H9 (cell line): Measurements from ENCODE around the gene CDKN2AIPNL. TPM values are rescaled to one million over a fixed set of nuclear protein-coding genes. Genes with fewer than 3 reads are reported as not detected.

ENCODE experiments used
- DNase-seq: peaks from one replicate; pipeline ENCODE4 v3.0.0-alpha.2; 2017
- H2AFZ ChIP-seq: one replicate; pipeline ENCODE4 v1.6.1; 2013; ENCODE audit warnings: mild to moderate bottlenecking, low read length, control low read depth, moderate library complexity
- H2AK5ac ChIP-seq: 2 replicates; pipeline ENCODE4 v1.6.1; 2013; ENCODE audit warnings: low read length, control low read depth, mixed read lengths; ENCODE audit not compliant: insufficient read length
- H2BK120ac ChIP-seq: one replicate; pipeline ENCODE4 v1.6.1; 2013; ENCODE audit warnings: low read depth, mild to moderate bottlenecking, low read length, control low read depth, inconsistent platforms; ENCODE audit not compliant: poor library complexity, severe bottlenecking
- H2BK12ac ChIP-seq: 2 replicates; pipeline ENCODE4 v1.6.1; 2013; ENCODE audit warnings: low read length, control low read depth, mixed read lengths, low read depth; ENCODE audit not compliant: insufficient read length
- H2BK15ac ChIP-seq: 2 replicates; pipeline ENCODE4 v1.6.1; 2013; ENCODE audit warnings: low read depth, low read length, control low read depth
- H2BK20ac ChIP-seq: one replicate; pipeline ENCODE4 v1.6.1; 2013; ENCODE audit warnings: low read depth, mild to moderate bottlenecking, low read length, control low read depth, inconsistent platforms; ENCODE audit not compliant: poor library complexity, severe bottlenecking
- H2BK5ac ChIP-seq: 2 replicates; pipeline ENCODE4 v1.6.1; 2013; ENCODE audit warnings: low read length, control low read depth, mixed read lengths; ENCODE audit not compliant: insufficient read length
- H3K14ac ChIP-seq: 2 replicates; pipeline ENCODE4 v1.6.1; 2013; ENCODE audit warnings: low read length, control low read depth; ENCODE audit not compliant: insufficient read depth
- H3K18ac ChIP-seq: 2 replicates; pipeline ENCODE4 v1.6.1; 2013; ENCODE audit warnings: low read depth, mild to moderate bottlenecking, mixed read lengths, low read length, control low read depth; ENCODE audit not compliant: insufficient read length
- H3K23ac ChIP-seq: 2 replicates; pipeline ENCODE4 v1.6.1; 2013; ENCODE audit warnings: low read length, control low read depth, mixed read lengths, low read depth; ENCODE audit not compliant: insufficient read length
- H3K23me2 ChIP-seq: 2 replicates; pipeline ENCODE4 v1.6.1; 2013; ENCODE audit warnings: low read depth, mild to moderate bottlenecking, mixed read lengths, low read length, control low read depth; ENCODE audit not compliant: insufficient read length, poor library complexity, severe bottlenecking
- H3K27ac ChIP-seq: 2 replicates; pipeline ENCODE4 v1.5.1; 2013; ENCODE audit warnings: low read length, control low read depth, mixed read lengths, low read depth; ENCODE audit not compliant: insufficient read length
- H3K27me3 ChIP-seq: 2 replicates; pipeline ENCODE4 v1.6.1; 2013; ENCODE audit warnings: low read length, control low read depth, inconsistent platforms; ENCODE audit not compliant: insufficient read depth
- H3K4ac ChIP-seq: 2 replicates; pipeline ENCODE4 v1.6.1; 2013; ENCODE audit warnings: low read depth, mild to moderate bottlenecking, control low read depth, inconsistent platforms, low read length, moderate library complexity
- H3K4me1 ChIP-seq: 2 replicates; pipeline ENCODE4 v1.6.1; 2013; ENCODE audit warnings: low read length, control low read depth, inconsistent platforms; ENCODE audit not compliant: insufficient read depth
- H3K4me2 ChIP-seq: 2 replicates; pipeline ENCODE4 v1.6.1; 2013; ENCODE audit warnings: low read length, control low read depth, mixed read lengths; ENCODE audit not compliant: insufficient read length, insufficient read depth
- H3K56ac ChIP-seq: 2 replicates; pipeline ENCODE4 v1.6.1; 2013; ENCODE audit warnings: low read depth, mild to moderate bottlenecking, mixed read lengths, low read length, control low read depth; ENCODE audit not compliant: insufficient read length
- H3K79me1 ChIP-seq: 2 replicates; pipeline ENCODE4 v1.6.1; 2013; ENCODE audit warnings: low read depth, mild to moderate bottlenecking, moderate library complexity, low read length, control low read depth, inconsistent platforms; ENCODE audit not compliant: insufficient read depth, poor library complexity, severe bottlenecking
- H3K79me2 ChIP-seq: 2 replicates; pipeline ENCODE4 v1.6.1; 2013; ENCODE audit warnings: low read length, control low read depth, inconsistent platforms; ENCODE audit not compliant: insufficient read depth
- H3K9ac ChIP-seq: 2 replicates; pipeline ENCODE4 v1.6.1; 2013; ENCODE audit warnings: low read length, control low read depth, mixed read lengths; ENCODE audit not compliant: insufficient read length; ENCODE audit errors: extremely low read depth
- H3K9me3 ChIP-seq: one replicate; pipeline ENCODE4 v1.6.1; 2013; ENCODE audit warnings: low read depth, low read length, inconsistent platforms; ENCODE audit not compliant: control insufficient read depth
- H3T11ph ChIP-seq: one replicate; pipeline ENCODE4 v1.6.1; 2013; ENCODE audit warnings: mild to moderate bottlenecking, low read length, control low read depth, inconsistent platforms
- H4K20me1 ChIP-seq: one replicate; pipeline ENCODE4 v1.6.1; 2013; ENCODE audit not compliant: control insufficient read depth, insufficient read length, insufficient read depth
- H4K5ac ChIP-seq: 2 replicates; pipeline ENCODE4 v1.6.1; 2013; ENCODE audit warnings: low read depth, mild to moderate bottlenecking, mixed read lengths, low read length, control low read depth; ENCODE audit not compliant: insufficient read length
- H4K8ac ChIP-seq: replicated peaks from 2 replicates; pipeline ENCODE4 v1.6.1; 2013; ENCODE audit warnings: low read length, control low read depth, mixed read lengths, low read depth; ENCODE audit not compliant: insufficient read length
- H4K91ac ChIP-seq: 2 replicates; pipeline ENCODE4 v1.6.1; 2013; ENCODE audit warnings: low read depth, mild to moderate bottlenecking, moderate library complexity, mixed read lengths, low read length, control low read depth; ENCODE audit not compliant: insufficient read length
- H3K27ac Mint-ChIP-seq, 3 experiments: 2 replicates in 2 of 3; 3 replicates in 1 of 3; pipeline ENCODE4 v1.8.0; 2020 to 2021; ENCODE audit warnings: mixed read lengths in 3 of 3, mild to moderate bottlenecking in 1 of 3, moderate library complexity in 1 of 3
- H3K27me3 Mint-ChIP-seq: 2 replicates; pipeline ENCODE4 v1.8.0; 2021; ENCODE audit warnings: low read depth, mild to moderate bottlenecking, moderate library complexity, mixed read lengths
- H3K36me3 Mint-ChIP-seq, 3 experiments: 2 replicates in 2 of 3; 3 replicates in 1 of 3; pipeline ENCODE4 v1.8.0; 2020 to 2021; ENCODE audit warnings: low read depth in 3 of 3, mixed read lengths in 3 of 3; ENCODE audit not compliant: insufficient read depth in 1 of 3
- H3K4me1 Mint-ChIP-seq, 2 experiments: 2 replicates each; pipeline ENCODE4 v1.8.0; 2020; ENCODE audit warnings: mixed read lengths in 2 of 2
- H3K4me3 Mint-ChIP-seq, 2 experiments: 2 replicates in 1 of 2; 3 replicates in 1 of 2; pipeline ENCODE4 v1.8.0; 2020 to 2021; ENCODE audit warnings: mild to moderate bottlenecking in 2 of 2, mixed read lengths in 2 of 2, moderate library complexity in 1 of 2
- H3K9me3 Mint-ChIP-seq, 2 experiments: 2 replicates in 1 of 2; 3 replicates in 1 of 2; pipeline ENCODE4 v1.8.0; 2020; ENCODE audit warnings: mild to moderate bottlenecking in 2 of 2, mixed read lengths in 2 of 2, moderate library complexity in 1 of 2
- CTCF ChIP-seq: fragments of 200-600 bp; sonication (generic); conservative IDR thresholded peaks from 3 replicates; pipeline ENCODE4 v1.8.0; 2021; ENCODE audit warnings: antibody characterized with exemption, mild to moderate bottlenecking
- WGBS: extraction: QIAGEN DNeasy Blood & Tissue Kit; methylation state at CpG from one replicate; pipeline ENCODE4 v1.1.7; 2013; ENCODE audit warnings: missing lambda C conversion rate, low lambda C conversion rate, mixed read lengths; ENCODE audit not compliant: insufficient read length; ENCODE audit errors: extremely low coverage; 5-methylcytosine and 5-hydroxymethylcytosine counted together
- total RNA-seq: library from RNA; stranded (reverse); gene quantifications from 2 replicates; pipeline ENCODE4 v1.2.1, GENCODE V29; 2021

Gene CDKN2AIPNL
- total RNA-seq, 1 experiment from 2014 or later: 60.0 TPM

GRCh38 chr5:134449167-134449566, 37.5 kb upstream of the CDKN2AIPNL start:
- Mint-ChIP-seq H3K27ac (no peak overlapping the region; a peak in 1 of 7 replicates), H3K36me3 (0 out of 7 replicates have a peak, but pooled peaks cover 0 to 1% (median 0%) of the 10 kb centered on the region in 3 experiments), H3K27me3 (no peaks in the 10 kb centered on the region; the same call in 1 of the 2 replicates), H3K9me3 (no peaks in the 10 kb centered on the region), H3K4me1 (peaks cover 15 to 19% of the 10 kb centered on the region in 2 experiments), H3K4me3 (no peak overlapping the region)
- Histone ChIP-seq H3K9ac (no peak overlapping the region), H3K4me2 (no peak overlapping the region), H3K14ac (no peak overlapping the region), H3K4me1 (no peaks in the 10 kb centered on the region; the same call in 1 of the 2 replicates), H4K91ac (no peak overlapping the region), H3K9me3 (no peaks in the 10 kb centered on the region), H3K79me2 (no peaks in the 10 kb centered on the region), H2BK20ac (no peak overlapping the region), H4K8ac (no peak overlapping the region), H2BK15ac (no peak overlapping the region), H2AFZ (no peak overlapping the region), H3K23me2 (no peaks in the 10 kb centered on the region), H2BK5ac (no peak overlapping the region), H3K23ac (no peak overlapping the region), H3K18ac (no peak overlapping the region), H3K27me3 (no peaks in the 10 kb centered on the region), H4K20me1 (no peaks in the 10 kb centered on the region), H2AK5ac (no peak overlapping the region), H3K27ac (no peak overlapping the region), H4K5ac (no peak overlapping the region), H3K79me1 (no peaks in the 10 kb centered on the region), H3K4ac (no peak overlapping the region), H3K56ac (no peak overlapping the region), H2BK12ac (no peak overlapping the region), H2BK120ac (no peak overlapping the region), H3T11ph (no peak overlapping the region)
- DNase-seq: no peak
- WGBS: no CpG with 5 or more reads among the region's 2 CpGs
- TF ChIP-seq CTCF: no peak
